ENCODE measurements around the gene TES. TPM values are rescaled to one million over a fixed set of nuclear protein-coding genes. Genes with fewer than 3 reads are reported as not detected.

The TES gene
- total and polyA plus RNA-seq, 4 experiments from 2014 or later = 109 to 248 (median 154) TPM

GRCh38 chr7:116215551-116215950 lies 5.2 kb downstream of the TES start:
- no peak for DNase-seq
- peaks cover 87% of the 10 kb centered on the region for H3K4me1 ChIP-seq (ENCODE audit: insufficient read depth, low read length)
- ChIA-PET CTCF (ENCODE audit: partially characterized antibody) (interaction anchor here (1.3 to 3.4 kb wide), 4 partner anchors 17 to 35 kb away, joined by 4 to 33 read pairs (median 10); no protein-coding TSS in a partner anchor), POLR2A (ENCODE audit: partially characterized antibody) (interaction anchor here (2.4 to 4.9 kb wide), 2 partner anchors 10 to 16 kb away, joined by 13 to 25 read pairs; no protein-coding TSS in a partner anchor)
- Mint-ChIP-seq H3K27ac (peak overlapping the region; percentile 73 to 99 (median 96)), H3K27me3 (no peaks in the 10 kb centered on the region), H3K4me3 (peak overlapping the region; percentile 13 to 98 (median 26)), H3K4me1 (peaks cover 65 to 94% (median 79%) of the 10 kb centered on the region in 4 donors), H3K36me3 (peaks cover 4 to 17% of the 10 kb centered on the region in 2 donors), H3K9me3 (no peaks in the 10 kb centered on the region)
- no peaks in the 10 kb centered on the region for H3K27me3 ChIP-seq (ENCODE audit: insufficient read depth, low read length)
- intact Hi-C loops (cut with micrococcal nuclease) = loop anchor here (10.0 kb wide), 1 partner anchor 1291 kb away; the partner anchor contains the start of gene MDFIC
- no peaks in the 10 kb centered on the region for H3K36me3 ChIP-seq (ENCODE audit: insufficient read depth, low read length)
- no peaks in the 10 kb centered on the region for H3K9me3 ChIP-seq (ENCODE audit: control insufficient read depth in 1 of 2, low read length in 2 of 2)
- H3K27ac ChIP-seq (ENCODE audit: low read depth, low read length) = no peak overlapping the region
- no peak overlapping the region for H3K4me3 ChIP-seq (ENCODE audit: low read length in 2 of 2)

- ChIA-PET CTCF (ENCODE audit: partially characterized antibody) (interaction anchor here (1.0 to 3.4 kb wide), 5 partner anchors 15 to 38 kb away, joined by 3 to 33 read pairs (median 4); no protein-coding TSS in a partner anchor), POLR2A (ENCODE audit: partially characterized antibody) (interaction anchor here (1.5 to 4.9 kb wide), 3 partner anchors 8 to 19 kb away, joined by 4 to 25 read pairs (median 13); no protein-coding TSS in a partner anchor)
- Mint-ChIP-seq H3K4me1 (peaks cover 75 to 96% (median 85%) of the 10 kb centered on the region in 4 donors), H3K36me3 (peaks cover 4 to 7% of the 10 kb centered on the region in 2 donors), H3K27me3 (no peaks in the 10 kb centered on the region), H3K27ac (peak overlapping the region in 6 of 7 donors; percentile 58 to 85 (median 68)), H3K4me3 (peak overlapping the region in 7 of 8 donors; percentile 29 to 78 (median 60)), H3K9me3 (no peaks in the 10 kb centered on the region)
- DNase-seq = peak in 1 of 5 donors; percentile 13
- Histone ChIP-seq H3K36me3 (ENCODE audit: insufficient read depth, low read length) (no peaks in the 10 kb centered on the region), H3K4me3 (ENCODE audit: low read length in 2 of 2) (no peak overlapping the region), H3K27me3 (ENCODE audit: insufficient read depth, low read length) (no peaks in the 10 kb centered on the region), H3K4me1 (ENCODE audit: insufficient read depth, low read length) (peaks cover 98% of the 10 kb centered on the region), H3K27ac (ENCODE audit: low read depth, low read length) (no peak overlapping the region), H3K9me3 (ENCODE audit: control insufficient read depth in 1 of 2, low read length in 2 of 2) (no peaks in the 10 kb centered on the region)
- intact Hi-C loops (cut with micrococcal nuclease) = loop anchor here (10.0 kb wide), 1 partner anchor 1292 kb away; the partner anchor contains the start of gene MDFIC
Observed at GRCh38 chr7:116216956-116217571, 6.7 kb downstream of the TES start.

- H3K9me3 ChIP-seq (ENCODE audit: control insufficient read depth in 1 of 2, low read length in 2 of 2) = no peaks in the 10 kb centered on the region
- H3K36me3 ChIP-seq (ENCODE audit: insufficient read depth, low read length) = no peaks in the 10 kb centered on the region
- Mint-ChIP-seq H3K27ac (peak overlapping the region; percentile 14 to 86 (median 79)), H3K27me3 (no peaks in the 10 kb centered on the region), H3K4me1 (peaks cover 74 to 96% (median 82%) of the 10 kb centered on the region in 4 donors), H3K9me3 (no peaks in the 10 kb centered on the region), H3K4me3 (peak overlapping the region in 7 of 8 donors; percentile 0 to 75 (median 51)), H3K36me3 (peaks cover 2 to 4% of the 10 kb centered on the region in 2 donors)
- ChIA-PET CTCF (ENCODE audit: partially characterized antibody) (interaction anchor here (1.0 to 3.4 kb wide), 4 partner anchors 14 to 38 kb away, joined by 3 to 33 read pairs (median 5); no protein-coding TSS in a partner anchor), POLR2A (ENCODE audit: partially characterized antibody) (interaction anchor here (1.5 to 4.9 kb wide), 2 partner anchors 14 to 20 kb away, joined by 4 to 25 read pairs; no protein-coding TSS in a partner anchor)
- H3K27me3 ChIP-seq (ENCODE audit: insufficient read depth, low read length) = no peaks in the 10 kb centered on the region
- H3K4me1 ChIP-seq (ENCODE audit: insufficient read depth, low read length) = peaks cover 98% of the 10 kb centered on the region
- no peak overlapping the region for H3K4me3 ChIP-seq (ENCODE audit: low read length in 2 of 2)
- no peak overlapping the region for H3K27ac ChIP-seq (ENCODE audit: low read depth, low read length)
- intact Hi-C loops (cut with micrococcal nuclease) = loop anchor here (10.0 kb wide), 1 partner anchor 1293 kb away; the partner anchor contains the start of gene MDFIC
- DNase-seq = no peak
Observed at GRCh38 chr7:116218051-116218645, 7.8 kb downstream of the TES start.

GRCh38 chr7:116218747-116219146 lies 8.4 kb downstream of the TES start:
- Mint-ChIP-seq H3K4me3 (peak overlapping the region in 5 of 8 donors; percentile 25 to 75 (median 61)), H3K27me3 (no peaks in the 10 kb centered on the region), H3K4me1 (peaks cover 74 to 96% (median 82%) of the 10 kb centered on the region in 4 donors), H3K9me3 (no peaks in the 10 kb centered on the region), H3K27ac (peak overlapping the region in 3 of 7 donors; percentile 73 to 81 (median 79)), H3K36me3 (peaks cover 4% of the 10 kb centered on the region in 2 donors)
- no peak for DNase-seq
- Histone ChIP-seq H3K27me3 (ENCODE audit: insufficient read depth, low read length) (no peaks in the 10 kb centered on the region), H3K36me3 (ENCODE audit: insufficient read depth, low read length) (no peaks in the 10 kb centered on the region), H3K4me3 (ENCODE audit: low read length in 2 of 2) (no peak overlapping the region), H3K9me3 (ENCODE audit: control insufficient read depth in 1 of 2, low read length in 2 of 2) (no peaks in the 10 kb centered on the region), H3K4me1 (ENCODE audit: insufficient read depth, low read length) (peaks cover 98% of the 10 kb centered on the region), H3K27ac (ENCODE audit: low read depth, low read length) (no peak overlapping the region)
- intact Hi-C loops (cut with micrococcal nuclease) = loop anchor here (10.0 kb wide), 1 partner anchor 1294 kb away; the partner anchor contains the start of gene MDFIC
- CTCF ChIA-PET (ENCODE audit: partially characterized antibody) = interaction anchor here (0.7 to 3.1 kb wide), 5 partner anchors 8 to 80 kb away, joined by 3 to 12 read pairs (median 9); partner anchors contain the start of gene TES
- POLR2A ChIA-PET (ENCODE audit: partially characterized antibody) = interaction anchor here (1.0 to 4.9 kb wide), 3 partner anchors 8 to 21 kb away, joined by 4 to 25 read pairs (median 6); partner anchors contain the start of gene TES

GRCh38 chr7:116219288-116219687 lies 8.9 kb downstream of the TES start:
- Histone ChIP-seq H3K27me3 (ENCODE audit: insufficient read depth, low read length) (no peaks in the 10 kb centered on the region), H3K4me1 (ENCODE audit: insufficient read depth, low read length) (peaks cover 98% of the 10 kb centered on the region), H3K9me3 (ENCODE audit: control insufficient read depth in 1 of 2, low read length in 2 of 2) (no peaks in the 10 kb centered on the region), H3K4me3 (ENCODE audit: low read length in 2 of 2) (no peak overlapping the region), H3K36me3 (ENCODE audit: insufficient read depth, low read length) (no peaks in the 10 kb centered on the region), H3K27ac (ENCODE audit: low read depth, low read length) (no peak overlapping the region)
- H3K9me3 Mint-ChIP-seq = no peaks in the 10 kb centered on the region
- H3K4me1 Mint-ChIP-seq = peaks cover 76 to 97% (median 83%) of the 10 kb centered on the region in 4 donors
- intact Hi-C loops (cut with micrococcal nuclease) = loop anchor here (10.0 kb wide), 1 partner anchor 1294 kb away; the partner anchor contains the start of gene MDFIC
- H3K4me3 Mint-ChIP-seq = peak overlapping the region in 6 of 8 donors; percentile 6 to 65 (median 42)
- H3K27ac Mint-ChIP-seq = peak overlapping the region in 6 of 7 donors; percentile 26 to 81 (median 62)
- ChIA-PET CTCF (ENCODE audit: partially characterized antibody) (interaction anchor here (0.7 to 3.1 kb wide), 6 partner anchors 9 to 373 kb away, joined by 3 to 12 read pairs (median 6); partner anchors contain the start of gene TES), POLR2A (ENCODE audit: partially characterized antibody) (interaction anchor here (1.0 to 4.9 kb wide), 2 partner anchors 9 to 12 kb away, joined by 6 to 25 read pairs; partner anchors contain the start of gene TES)
- DNase-seq = no peak
- H3K36me3 Mint-ChIP-seq = peaks cover 4% of the 10 kb centered on the region in 2 donors
- no peaks in the 10 kb centered on the region for H3K27me3 Mint-ChIP-seq

GRCh38 chr7:116219834-116220233 lies 9.5 kb downstream of the TES start:
- H3K9me3 ChIP-seq (ENCODE audit: control insufficient read depth in 1 of 2, low read length in 2 of 2) = no peaks in the 10 kb centered on the region
- Mint-ChIP-seq H3K9me3 (no peaks in the 10 kb centered on the region), H3K36me3 (peaks cover 4% of the 10 kb centered on the region in 2 donors), H3K4me1 (peaks cover 76 to 97% (median 83%) of the 10 kb centered on the region in 4 donors), H3K27me3 (no peaks in the 10 kb centered on the region), H3K4me3 (peak overlapping the region in 4 of 8 donors; percentile 28 to 65 (median 54)), H3K27ac (peak overlapping the region in 3 of 7 donors; percentile 22 to 81 (median 58))
- H3K27me3 ChIP-seq (ENCODE audit: insufficient read depth, low read length) = no peaks in the 10 kb centered on the region
- intact Hi-C loops (cut with micrococcal nuclease) = loop anchor here (10.0 kb wide), 1 partner anchor 1295 kb away; the partner anchor contains the start of gene MDFIC
- H3K27ac ChIP-seq (ENCODE audit: low read depth, low read length) = no peak overlapping the region
- ChIA-PET CTCF (ENCODE audit: partially characterized antibody) (interaction anchor here (1.5 to 3.1 kb wide), 5 partner anchors 9 to 372 kb away, joined by 3 to 12 read pairs (median 9); partner anchors contain the start of gene TES), POLR2A (ENCODE audit: partially characterized antibody) (interaction anchor here (2.0 to 4.9 kb wide), 2 partner anchors 9 to 12 kb away, joined by 9 to 25 read pairs; partner anchors contain the start of gene TES)
- no peak for DNase-seq
- H3K4me3 ChIP-seq (ENCODE audit: low read length in 2 of 2) = no peak overlapping the region
- H3K36me3 ChIP-seq (ENCODE audit: insufficient read depth, low read length) = no peaks in the 10 kb centered on the region
- peaks cover 98% of the 10 kb centered on the region for H3K4me1 ChIP-seq (ENCODE audit: insufficient read depth, low read length)

Data from CD4-positive, alpha-beta memory T cell (primary cell).